ENCODE measurements around the gene CCDC92. TPM values are rescaled to one million over a fixed set of nuclear protein-coding genes. Genes with fewer than 3 reads are reported as not detected.

Gene CCDC92
- total RNA-seq, 2 donors from 2014 or later, result 9.6 to 19.5 TPM

- intact Hi-C loops (cut with DNase I), result no loop called here
- TF ChIP-seq CTCF (IDR thresholded peaks at IDR 0.05), result no peak
- no peak for DNase-seq
These were observed 39.4 kb downstream of the CCDC92 start for GRCh38 chr12:123933214-123933613.

GRCh38 chr12:123931686-123932321 lies 40.8 kb downstream of the CCDC92 start:
- Histone ChIP-seq H3K4me1 (no peaks in the 10 kb centered on the region), H3K9me3 (no peaks in the 10 kb centered on the region), H3K36me3 (no peaks in the 10 kb centered on the region), H3K9ac (ENCODE audit: low read depth in 2 of 2, low read length in 2 of 2) (no peak overlapping the region), H3K4me3 (no peak overlapping the region), H3K27me3 (no peaks in the 10 kb centered on the region), H3K27ac (no peak overlapping the region)
- intact Hi-C loops (cut with DNase I), result no loop called here
- no peak for DNase-seq
- TF ChIP-seq CTCF (IDR thresholded peaks at IDR 0.05), result no peak

More at GRCh38 chr12:123933214-123933613, 39.4 kb downstream of the CCDC92 start:
- Histone ChIP-seq H3K36me3 (no peaks in the 10 kb centered on the region), H3K27ac (no peak overlapping the region), H3K27me3 (no peaks in the 10 kb centered on the region), H3K4me1 (no peaks in the 10 kb centered on the region), H3K9ac (ENCODE audit: low read depth in 2 of 2, low read length in 2 of 2) (no peak overlapping the region), H3K4me3 (no peak overlapping the region), H3K9me3 (no peaks in the 10 kb centered on the region)

GRCh38 chr12:123929946-123930583 lies 42.6 kb downstream of the CCDC92 start:
- no peak for TF ChIP-seq CTCF (IDR thresholded peaks at IDR 0.05)
- no peaks in the 10 kb centered on the region for H3K36me3 ChIP-seq
- no peaks in the 10 kb centered on the region for H3K27me3 ChIP-seq
- DNase-seq, result no peak
- H3K9me3 ChIP-seq, result no peaks in the 10 kb centered on the region
- intact Hi-C loops (cut with DNase I), result no loop called here
- H3K9ac ChIP-seq (ENCODE audit: low read depth in 2 of 2, low read length in 2 of 2), result no peak overlapping the region
- H3K27ac ChIP-seq, result no peak overlapping the region
- no peaks in the 10 kb centered on the region for H3K4me1 ChIP-seq
- no peak overlapping the region for H3K4me3 ChIP-seq

- H3K27ac ChIP-seq, result no peak overlapping the region
- no peaks in the 10 kb centered on the region for H3K9me3 ChIP-seq
- no peak for TF ChIP-seq CTCF (IDR thresholded peaks at IDR 0.05)
- no peak overlapping the region for H3K4me3 ChIP-seq
- H3K4me1 ChIP-seq, result no peaks in the 10 kb centered on the region
- H3K36me3 ChIP-seq, result no peaks in the 10 kb centered on the region
- H3K9ac ChIP-seq (ENCODE audit: low read depth in 2 of 2, low read length in 2 of 2), result no peak overlapping the region
- no peak for DNase-seq
- intact Hi-C loops (cut with DNase I), result no loop called here
- H3K27me3 ChIP-seq, result no peaks in the 10 kb centered on the region
These were observed 43.7 kb downstream of the CCDC92 start for GRCh38 chr12:123928897-123929296.

GRCh38 chr12:123928274-123928865 lies 44.3 kb downstream of the CCDC92 start:
- Histone ChIP-seq H3K36me3 (no peaks in the 10 kb centered on the region), H3K9ac (ENCODE audit: low read depth in 2 of 2, low read length in 2 of 2) (no peak overlapping the region), H3K27ac (no peak overlapping the region), H3K4me1 (no peaks in the 10 kb centered on the region), H3K27me3 (no peaks in the 10 kb centered on the region), H3K9me3 (no peaks in the 10 kb centered on the region), H3K4me3 (no peak overlapping the region)
- intact Hi-C loops (cut with DNase I), result no loop called here
- no peak for DNase-seq
- no peak for TF ChIP-seq CTCF (IDR thresholded peaks at IDR 0.05)
